Articular chondrocyte of knee joint (primary cell): Measurements from ENCODE around the gene ZNF549. TPM values are rescaled to one million over a fixed set of nuclear protein-coding genes. Genes with fewer than 3 reads are reported as not detected.

ENCODE experiments used
- total RNA-seq: library from RNA; depleted of rRNA; stranded (reverse); fragments of >200 nt; gene quantifications from 2 replicates; pipeline ENCODE4 v1.2.3, GENCODE V29; 2012

The ZNF549 gene
- total RNA-seq: 6.4 and 7.8 TPM in 2 replicates

DNA sequence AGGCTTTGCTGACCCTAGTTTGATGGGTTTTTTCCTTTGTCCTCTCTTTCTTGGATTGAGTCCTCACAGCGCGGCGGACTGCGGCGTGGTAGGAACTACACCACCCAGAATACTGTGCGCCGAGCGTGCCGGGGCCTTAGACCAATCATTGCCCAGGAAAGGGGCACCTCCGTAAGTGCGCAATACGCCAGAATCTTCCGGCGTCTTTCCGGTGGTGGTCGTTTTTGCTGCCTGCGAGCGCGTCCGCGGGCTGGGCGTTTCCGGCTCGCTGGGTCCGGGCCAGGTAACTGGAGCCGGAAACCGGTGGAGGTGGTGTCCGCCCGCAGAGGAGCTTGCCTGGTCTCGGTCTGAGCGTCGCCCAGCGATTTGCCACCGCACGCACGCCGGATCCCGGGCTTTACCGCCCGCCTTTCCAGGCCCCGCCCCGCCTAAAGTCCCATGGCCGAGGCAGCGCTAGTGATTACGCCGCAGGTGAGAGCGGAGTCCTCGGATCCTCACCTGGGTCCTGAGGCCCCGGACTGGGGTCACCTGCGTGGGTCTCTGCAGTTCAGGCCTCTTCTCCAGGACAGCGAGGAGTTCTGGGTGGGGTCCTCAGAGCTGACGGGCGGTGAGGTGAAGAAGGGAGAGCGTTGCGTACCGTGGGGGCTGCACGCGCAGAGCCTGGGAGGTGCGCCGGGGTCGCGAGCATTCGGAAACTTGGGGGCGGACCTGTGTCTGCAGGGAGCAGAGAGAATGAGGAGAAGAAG, at the start of gene ZNF549:
Gene ZNF549 (plus strand): TSS at position 221 of the 746 bp plus-strand sequence. CDS start 218 bp downstream, at position 439.

DNA sequence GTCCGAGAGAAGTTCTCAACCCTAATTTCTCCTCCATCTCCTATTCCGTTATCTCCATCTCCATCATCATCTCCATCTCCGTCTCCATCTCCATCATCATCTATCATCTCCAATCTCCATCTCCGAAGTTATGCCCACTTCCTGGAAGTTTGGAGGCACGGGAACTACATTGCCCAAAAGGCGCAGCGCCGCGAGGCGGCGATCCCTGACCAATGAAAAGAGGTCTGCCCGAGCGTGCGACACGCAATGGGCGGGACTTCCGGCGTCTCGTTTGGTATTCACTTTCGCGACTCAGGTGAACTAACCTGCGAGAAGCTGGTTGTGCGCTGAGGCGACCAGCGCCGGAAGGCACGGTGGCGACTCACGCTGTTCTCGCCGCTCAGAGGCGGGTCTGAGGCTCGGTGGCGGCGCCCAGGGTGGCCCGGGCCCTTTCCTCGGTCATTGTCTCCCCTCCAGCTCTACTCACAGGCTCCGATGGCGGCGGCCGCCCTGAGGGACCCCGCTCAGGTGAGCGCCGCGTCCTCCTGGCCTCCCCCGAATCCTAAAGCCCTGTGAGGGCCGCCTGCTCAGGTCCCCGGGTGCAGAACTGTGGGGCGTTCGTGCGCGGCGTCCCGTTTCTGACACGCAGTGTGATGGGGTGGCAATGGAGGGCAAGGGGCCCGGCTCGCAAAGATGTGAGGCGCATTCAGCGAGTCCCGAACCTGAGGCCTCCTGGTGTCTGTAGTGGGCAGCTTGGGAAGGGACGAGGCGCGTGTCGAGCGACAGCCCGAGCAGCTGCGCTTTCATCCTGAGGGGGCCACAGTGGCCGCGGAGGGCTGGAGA, 39.5 kb upstream of the ZNF549 start, which contains the start of gene ZNF419:
Gene ZNF419 (plus strand): TSS at position 274 of the 822 bp plus-strand sequence. CDS start 201 bp downstream, at position 475.

DNA sequence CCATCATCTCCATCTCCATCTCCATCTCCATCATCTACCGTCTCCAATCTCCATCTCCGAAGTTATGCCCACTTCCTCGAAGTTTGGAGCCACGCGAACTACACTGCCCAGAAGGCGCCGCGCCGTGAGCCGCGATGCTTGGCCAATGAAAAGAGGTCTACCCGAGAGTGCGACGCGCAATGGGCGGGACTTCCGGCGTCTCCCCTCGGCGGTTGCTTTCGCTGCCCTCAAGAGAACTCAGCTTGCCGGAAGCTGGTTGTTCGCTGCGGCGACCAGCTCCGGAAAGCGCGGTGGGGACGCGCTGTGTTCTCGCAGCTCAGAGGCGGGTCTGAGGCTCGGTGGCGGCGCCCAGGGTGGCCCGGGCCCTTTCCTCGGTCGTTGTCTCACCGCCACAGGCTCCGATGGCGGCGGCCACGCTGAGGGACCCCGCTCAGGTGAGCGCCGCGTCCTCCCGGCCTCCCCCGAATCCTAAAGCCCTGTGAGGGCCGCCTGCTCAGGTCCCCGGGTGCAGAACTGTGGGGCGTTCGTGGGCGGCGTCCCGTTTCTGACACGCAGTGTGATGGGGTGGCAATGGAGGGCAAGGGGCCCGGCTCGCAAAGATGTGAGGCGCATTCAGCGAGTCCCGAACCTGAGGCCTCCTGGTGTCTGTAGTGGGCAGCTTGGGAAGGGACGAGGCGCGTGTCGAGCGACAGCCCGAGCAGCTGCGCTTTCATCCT, 27.3 kb upstream of the ZNF549 start, which contains the start of gene ZNF773:
Gene ZNF773 (plus strand): TSS at position 259 of the 716 bp plus-strand sequence. CDS start 143 bp downstream, at position 402.

DNA sequence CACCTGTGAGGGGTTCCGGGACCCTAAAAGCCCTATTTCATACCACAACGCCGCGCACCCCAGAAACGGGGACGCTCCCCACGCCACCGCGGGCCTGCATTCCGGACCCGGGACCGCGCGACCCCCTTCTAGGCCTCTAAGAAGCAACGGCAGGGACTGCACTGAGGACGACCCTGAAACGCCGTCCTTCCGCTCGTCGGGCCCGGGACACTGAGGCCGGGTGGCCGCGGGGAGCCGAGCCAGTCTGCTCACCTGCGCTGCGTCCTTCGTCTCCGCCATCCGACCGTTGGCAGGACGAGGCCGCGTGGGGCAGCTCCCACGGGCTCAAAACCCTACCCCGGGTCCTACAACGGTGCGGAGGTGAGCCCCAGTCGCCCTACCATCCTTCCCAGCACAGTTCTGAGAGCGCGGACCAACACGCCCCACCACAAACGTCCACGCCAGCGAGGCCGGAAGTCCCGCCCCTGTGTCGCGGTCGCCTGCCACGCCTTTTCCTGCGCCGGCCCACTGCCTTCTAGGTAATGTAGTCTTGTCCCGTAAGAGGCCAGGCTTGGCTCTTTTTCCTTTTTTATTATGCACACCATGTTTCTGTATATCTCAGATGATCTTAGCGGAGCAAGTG, 32.4 kb downstream of the ZNF549 start, which contains the start of gene ZNF550:
Gene ZNF550 (minus strand): TSS at position 460 of the 622 bp plus-strand sequence. CDS start 181 bp downstream, at position 279.

DNA sequence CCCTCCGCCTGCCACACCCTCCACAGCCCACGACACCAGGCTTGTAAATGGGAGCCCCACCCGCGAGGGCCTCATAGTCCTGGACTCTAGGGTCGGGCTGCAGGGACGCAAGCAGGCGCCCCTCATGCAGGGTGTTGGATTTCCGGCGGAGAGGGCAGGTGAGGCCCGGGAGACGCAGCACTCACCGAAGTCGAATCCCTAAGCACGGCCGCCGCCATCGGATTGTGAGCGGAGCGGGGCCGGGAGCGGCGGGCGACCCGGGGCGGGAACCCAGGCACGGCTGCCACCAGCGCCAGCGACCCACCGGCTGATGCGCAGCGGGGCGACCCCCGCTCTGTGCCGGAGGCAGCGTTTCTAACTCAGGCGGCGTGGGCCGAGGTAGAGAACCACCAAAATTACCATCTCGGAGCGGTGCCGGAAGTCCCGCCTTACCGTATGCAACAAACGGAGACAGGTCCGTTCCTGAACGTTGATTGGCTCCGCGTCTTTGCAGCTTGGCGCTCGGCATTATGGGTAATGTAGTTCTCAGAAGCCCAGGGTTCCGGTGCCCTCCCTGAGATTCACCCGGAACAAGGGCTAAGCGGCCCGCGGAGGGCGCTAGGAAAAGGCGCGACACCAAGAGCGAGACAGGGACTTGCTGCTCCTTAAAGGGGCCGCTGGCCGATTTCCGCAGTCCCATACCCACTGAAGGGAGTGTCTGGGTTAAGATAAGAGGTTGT, 51.5 kb downstream of the ZNF549 start, which contains the start of gene ZNF416:
Gene ZNF416 (minus strand): TSS at position 425 of the 719 bp plus-strand sequence. CDS start 207 bp downstream, at position 218.

DNA sequence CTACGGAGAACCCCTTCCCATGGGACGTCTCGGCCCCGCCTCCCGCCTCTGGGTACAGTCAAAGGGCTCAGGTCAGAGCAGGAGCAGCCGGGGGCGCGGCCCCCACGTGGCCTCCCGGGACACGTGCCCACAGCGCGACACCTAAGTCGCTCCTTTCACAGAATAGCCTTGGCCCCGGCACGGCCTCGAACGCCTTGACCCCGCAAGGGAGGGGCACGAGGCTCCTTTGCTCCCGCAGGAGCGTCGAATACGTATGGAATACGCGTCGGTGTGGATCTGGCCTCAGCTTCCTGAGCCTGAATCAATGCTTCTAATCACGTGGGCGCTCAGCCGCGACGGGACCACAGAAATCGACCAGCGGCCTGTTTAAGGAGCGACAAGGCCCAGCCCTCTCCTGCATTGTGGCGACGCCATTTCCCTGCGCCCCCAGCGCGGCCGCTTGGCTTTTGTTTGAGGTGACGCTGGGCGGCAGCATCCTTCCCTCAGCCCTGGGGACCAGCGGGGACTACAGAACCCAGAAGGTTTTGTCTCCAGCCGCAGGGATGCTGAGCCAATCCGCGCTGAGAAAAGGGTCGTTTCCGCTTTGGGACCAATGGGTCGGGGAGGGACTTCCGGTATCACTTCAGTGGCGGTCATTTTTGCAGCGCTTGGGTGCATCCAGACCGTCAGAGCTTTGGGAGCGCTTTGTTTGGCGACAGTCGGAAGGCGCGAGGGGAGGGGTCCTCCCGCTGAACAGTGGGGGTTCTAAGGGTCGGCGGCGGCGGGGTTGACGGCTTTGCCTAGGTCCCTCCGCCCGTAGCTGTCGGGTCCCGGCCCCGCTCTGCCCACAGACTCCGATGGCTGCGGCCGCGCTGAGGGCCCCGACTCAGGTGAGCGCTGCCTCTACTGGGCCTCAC, 56.6 kb downstream of the ZNF549 start, which contains the start of gene ZIK1:
Gene ZIK1 (plus strand): TSS at position 625 of the 896 bp plus-strand sequence. CDS start 212 bp downstream, at position 837.

DNA sequence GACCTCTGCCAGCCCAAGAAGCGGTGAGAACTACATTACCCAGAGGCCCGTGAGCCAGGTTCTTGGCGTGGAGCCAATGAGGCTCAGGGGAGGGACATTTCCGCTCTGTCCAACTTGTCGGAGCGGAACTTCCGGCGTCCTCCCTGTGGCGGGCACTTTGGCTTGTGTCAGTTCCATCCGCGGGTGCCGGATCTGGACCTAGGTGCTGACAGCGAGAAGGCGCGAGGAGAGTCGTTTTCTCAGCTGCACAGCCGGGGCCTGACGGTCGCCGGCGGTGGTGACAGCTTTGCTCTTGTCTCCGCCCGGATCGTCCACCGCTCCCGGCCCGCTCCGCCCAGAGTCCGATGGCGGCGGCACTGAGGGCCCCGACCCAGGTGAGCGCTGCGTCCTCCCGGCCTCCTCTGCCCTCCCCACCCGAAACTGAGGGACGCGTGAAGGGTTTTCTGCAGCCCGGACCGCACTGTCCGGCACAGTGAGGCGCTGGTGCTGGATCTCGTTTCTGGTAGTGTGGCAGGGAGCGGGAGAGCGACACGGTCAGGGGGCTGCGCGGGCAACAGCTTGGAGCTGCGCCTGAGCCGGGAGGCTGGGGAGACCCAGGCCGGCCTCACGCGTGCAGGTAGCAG, 72.7 kb downstream of the ZNF549 start, which contains the start of gene ZNF530:
Gene ZNF530 (plus strand): TSS at position 125 of the 623 bp plus-strand sequence. CDS start 4,461 bp downstream, outside the sequence.

Other genes with a start within 250 kb of the ZNF549 start
- gene ZNF460, start 246.9 kb upstream of the ZNF549 start, total RNA-seq: 69.6 and 86.0 TPM in 2 replicates
- 8.6 and 12.4 TPM in 2 replicates for gene ZNF543, start 206.9 kb upstream of the ZNF549 start, total RNA-seq
- 9.1 and 12.9 TPM in 2 replicates for gene ZNF304, start 176.1 kb upstream of the ZNF549 start, total RNA-seq
- 8.0 and 12.9 TPM in 2 replicates for gene TRAPPC2B, start 163.8 kb upstream of the ZNF549 start, total RNA-seq
- 3.5 and 4.6 TPM in 2 replicates for gene ZNF547, start 163.8 kb upstream of the ZNF549 start, total RNA-seq
- 20.9 and 23.2 TPM in 2 replicates for gene ZNF548, start 137.5 kb upstream of the ZNF549 start, total RNA-seq
- gene ZNF17, start 116.2 kb upstream of the ZNF549 start, total RNA-seq: 13.5 and 15.5 TPM in 2 replicates
- 6.8 and 7.0 TPM in 2 replicates for gene ZNF749, start 92.0 kb upstream of the ZNF549 start, total RNA-seq
- 1.0 and 1.4 TPM in 2 replicates for gene VN1R1, start 70.2 kb upstream of the ZNF549 start, total RNA-seq
- 18.8 and 21.6 TPM in 2 replicates for gene ZNF772, start 49.8 kb upstream of the ZNF549 start, total RNA-seq
- 12.9 and 18.1 TPM in 2 replicates for gene ZNF419, start 39.6 kb upstream of the ZNF549 start, total RNA-seq
- gene ZNF773, start 27.4 kb upstream of the ZNF549 start, total RNA-seq: 16.7 and 20.9 TPM in 2 replicates
- gene ZNF550, start 32.5 kb downstream of the ZNF549 start, total RNA-seq: 5.7 and 6.9 TPM in 2 replicates
- 6.4 and 7.7 TPM in 2 replicates for gene ZNF416, start 51.6 kb downstream of the ZNF549 start, total RNA-seq
- gene ZIK1, start 56.8 kb downstream of the ZNF549 start, total RNA-seq: 5.0 and 7.5 TPM in 2 replicates
- gene ZNF530, start 72.5 kb downstream of the ZNF549 start, total RNA-seq: 3.8 and 3.9 TPM in 2 replicates
- 22.0 and 27.9 TPM in 2 replicates for gene ZNF134, start 86.9 kb downstream of the ZNF549 start, total RNA-seq
- gene ZNF211, start 105.8 kb downstream of the ZNF549 start, total RNA-seq: 8.4 and 11.0 TPM in 2 replicates
- not detected in 2 replicates for gene ZSCAN4, start 141.6 kb downstream of the ZNF549 start, total RNA-seq
- 8.0 and 9.6 TPM in 2 replicates for gene ZNF551, start 154.6 kb downstream of the ZNF549 start, total RNA-seq
- gene ZNF154, start 181.8 kb downstream of the ZNF549 start, total RNA-seq: 4.2 and 6.6 TPM in 2 replicates
- gene ZNF671, start 200.3 kb downstream of the ZNF549 start, total RNA-seq: 6.7 and 12.5 TPM in 2 replicates
- gene ZNF776, start 219.5 kb downstream of the ZNF549 start, total RNA-seq: 14.9 and 17.6 TPM in 2 replicates
- 17.6 and 18.8 TPM in 2 replicates for gene ZNF586, start 242.3 kb downstream of the ZNF549 start, total RNA-seq